GM19452 (cell line): ENCODE measurements around the gene APIP.

Experiments used
- ATAC-seq: cut with Tn5 transposase; IDR thresholded peaks from one replicate; pipeline ENCODE4 v1.9.1; 2021; ENCODE audit not compliant: unreplicated experiment

APIP gene

GRCh38 chr11:34844463-34845112 is 71.6 kb downstream of the APIP start:
- no peak for ATAC-seq

- no peak for ATAC-seq
These were observed 72.9 kb downstream of the APIP start for GRCh38 chr11:34843271-34843670.

- no peak for ATAC-seq
These were observed 75.3 kb downstream of the APIP start for GRCh38 chr11:34840736-34841386.

- no peak for ATAC-seq
These were observed 76.2 kb downstream of the APIP start for GRCh38 chr11:34839969-34840368.

- no peak for ATAC-seq
These were observed 79.0 kb downstream of the APIP start for GRCh38 chr11:34836958-34837856.

- no peak for ATAC-seq
These were observed 82.6 kb downstream of the APIP start for GRCh38 chr11:34833602-34834001.
